Fibroblast of lung (primary cell): Measurements from ENCODE around the gene MRPS2. TPM values are rescaled to one million over a fixed set of nuclear protein-coding genes. Genes with fewer than 3 reads are reported as not detected.

Source experiments
- DNase-seq, 2 donors: peaks; one replicate each; pipeline versions ENCODE4 v3.0.0 to v3.0.0-alpha.2; 2010; ENCODE audit warnings: low read depth in 2 of 2
- H2AFZ ChIP-seq: 2 replicates; pipeline ENCODE4 v1.5.1; 2012; ENCODE audit warnings: low read length, control low read depth, inconsistent platforms
- H3K27ac ChIP-seq: 2 replicates; pipeline ENCODE4 v1.5.1; 2011; ENCODE audit warnings: low read length, control low read depth; ENCODE audit not compliant: insufficient read depth
- H3K27me3 ChIP-seq: 2 replicates; pipeline ENCODE4 v1.5.1; 2011; ENCODE audit warnings: mild to moderate bottlenecking, low read length; ENCODE audit not compliant: control insufficient read depth, insufficient read depth
- H3K36me3 ChIP-seq: 2 replicates; pipeline ENCODE4 v1.5.1; 2011; ENCODE audit warnings: low read length; ENCODE audit not compliant: control insufficient read depth, insufficient read depth
- H3K4me1 ChIP-seq: 2 replicates; pipeline ENCODE4 v1.5.1; 2011; ENCODE audit warnings: low read length; ENCODE audit not compliant: control insufficient read depth, insufficient read depth; ENCODE audit errors: extremely low read depth
- H3K4me2 ChIP-seq: 2 replicates; pipeline ENCODE4 v1.5.1; 2011; ENCODE audit warnings: low read length, control low read depth; ENCODE audit not compliant: insufficient read depth; ENCODE audit errors: extremely low read depth
- H3K4me3 ChIP-seq, 4 experiments: fragments of 200-600 bp in 1 of 4; sonication (generic) in 1 of 4; replicated peaks in 1 of 4; 2 replicates each; pipeline ENCODE4 v1.5.1; 2011 to 2016; ENCODE audit warnings: low read length in 4 of 4, low read depth in 3 of 4, mild to moderate bottlenecking in 3 of 4, control low read depth in 2 of 4, inconsistent platforms in 1 of 4, mixed read lengths in 1 of 4; ENCODE audit not compliant: insufficient read depth in 1 of 4; ENCODE audit errors: control extremely low read depth in 1 of 4
- H3K79me2 ChIP-seq: 2 replicates; pipeline ENCODE4 v1.5.1; 2012; ENCODE audit warnings: mild to moderate bottlenecking, low read length, inconsistent platforms; ENCODE audit not compliant: control insufficient read depth, insufficient read depth
- H3K9ac ChIP-seq: 2 replicates; pipeline ENCODE4 v1.5.1; 2011; ENCODE audit warnings: mild to moderate bottlenecking, low read length, control low read depth; ENCODE audit not compliant: insufficient read depth
- H3K9me3 ChIP-seq: 2 replicates; pipeline ENCODE4 v1.5.1; 2012; ENCODE audit warnings: low read depth, low read length; ENCODE audit not compliant: control insufficient read depth, insufficient read depth
- H4K20me1 ChIP-seq: 2 replicates; pipeline ENCODE4 v1.5.1; 2011; ENCODE audit warnings: low read length; ENCODE audit not compliant: control insufficient read depth, insufficient read depth; ENCODE audit errors: extremely low read depth
- EZH2 ChIP-seq: IDR thresholded peaks from 2 replicates; pipeline ENCODE4 v1.5.1; 2012; ENCODE audit warnings: low read length, control low read depth, mild to moderate bottlenecking; ENCODE audit errors: missing control alignments
- polyA plus RNA-seq, 2 donors: library from polyadenylated mRNA; depleted of rRNA in 1 of 2; stranded (reverse) in 1 of 2; unstranded in 1 of 2; fragments of >200 nt; gene quantifications; 2 replicates each; pipeline ENCODE4 v1.2.1, GENCODE V29; 2011 to 2012; ENCODE audit warnings: missing spikeins in 1 of 2
- total RNA-seq: library from RNA; depleted of rRNA; stranded (reverse); fragments of >200 nt; gene quantifications from 2 replicates; pipeline ENCODE4 v1.2.1, GENCODE V29; 2014
- TF ChIP-seq, protein P1 (sequence below), 2 donors: IDR thresholded peaks in 1 of 2; conservative IDR thresholded peaks in 1 of 2; 1 replicate in 1 of 2; 2 replicates in 1 of 2; pipeline ENCODE4 v1.5.1; 2011 to 2012; ENCODE audit warnings: low read length in 2 of 2, control low read depth in 1 of 2, inconsistent platforms in 1 of 2, low read depth in 1 of 2, mild to moderate bottlenecking in 1 of 2

Gene MRPS2
- total and polyA plus RNA-seq, 2 donors (not counting 1 experiment from before 2014, with no cell fraction given) = 10.4 to 43.6 TPM

DNA sequence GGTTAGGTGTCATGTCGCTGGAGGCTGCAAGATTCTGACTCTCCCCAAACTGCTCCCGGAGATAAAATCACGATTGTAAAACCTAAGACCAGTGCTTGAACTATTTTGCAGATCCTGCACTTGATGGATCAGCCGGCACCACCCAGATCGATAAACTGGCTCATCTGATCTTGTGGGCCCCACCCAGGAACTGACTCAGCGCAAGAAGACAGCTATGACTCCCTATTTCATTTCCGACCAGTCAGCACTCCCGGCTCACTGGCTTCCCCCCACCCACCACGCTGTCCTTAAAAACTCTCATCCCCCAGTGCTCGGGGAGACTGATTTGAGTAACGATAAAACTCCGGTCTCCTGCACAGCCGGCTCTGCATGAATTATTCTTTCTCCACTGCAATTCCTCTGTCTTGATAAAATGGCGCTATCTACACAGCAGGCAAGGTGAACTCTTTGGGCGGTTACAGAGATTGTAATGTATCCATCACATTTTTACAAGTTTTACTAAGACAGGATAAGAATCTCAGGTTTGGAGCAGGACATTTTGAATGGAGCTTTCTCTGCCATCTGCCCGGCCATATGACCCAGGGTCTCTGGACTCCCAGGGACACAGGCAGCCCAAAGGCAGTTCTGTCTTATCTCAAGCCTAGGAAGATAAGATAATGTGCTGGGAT lies 31.5 kb upstream of the MRPS2 start:
- peak; percentile 46 for DNase-seq
- H3K79me2 ChIP-seq = no peaks in the 10 kb centered on the region
- H2AFZ ChIP-seq = peak overlapping the region; percentile 24
- no peaks in the 10 kb centered on the region for H3K4me1 ChIP-seq
- H4K20me1 ChIP-seq = no peaks in the 10 kb centered on the region
- peak overlapping the region; percentile 54 for H3K4me2 ChIP-seq
- no peak overlapping the region for H3K27ac ChIP-seq
- H3K9me3 ChIP-seq = no peaks in the 10 kb centered on the region
- H3K27me3 ChIP-seq = no peaks in the 10 kb centered on the region
- H3K4me3 ChIP-seq = peak overlapping the region in 2 of 4 experiments; percentile 17 to 36
- H3K36me3 ChIP-seq = no peaks in the 10 kb centered on the region
- H3K9ac ChIP-seq = no peak overlapping the region
- TF ChIP-seq, protein P1, sequence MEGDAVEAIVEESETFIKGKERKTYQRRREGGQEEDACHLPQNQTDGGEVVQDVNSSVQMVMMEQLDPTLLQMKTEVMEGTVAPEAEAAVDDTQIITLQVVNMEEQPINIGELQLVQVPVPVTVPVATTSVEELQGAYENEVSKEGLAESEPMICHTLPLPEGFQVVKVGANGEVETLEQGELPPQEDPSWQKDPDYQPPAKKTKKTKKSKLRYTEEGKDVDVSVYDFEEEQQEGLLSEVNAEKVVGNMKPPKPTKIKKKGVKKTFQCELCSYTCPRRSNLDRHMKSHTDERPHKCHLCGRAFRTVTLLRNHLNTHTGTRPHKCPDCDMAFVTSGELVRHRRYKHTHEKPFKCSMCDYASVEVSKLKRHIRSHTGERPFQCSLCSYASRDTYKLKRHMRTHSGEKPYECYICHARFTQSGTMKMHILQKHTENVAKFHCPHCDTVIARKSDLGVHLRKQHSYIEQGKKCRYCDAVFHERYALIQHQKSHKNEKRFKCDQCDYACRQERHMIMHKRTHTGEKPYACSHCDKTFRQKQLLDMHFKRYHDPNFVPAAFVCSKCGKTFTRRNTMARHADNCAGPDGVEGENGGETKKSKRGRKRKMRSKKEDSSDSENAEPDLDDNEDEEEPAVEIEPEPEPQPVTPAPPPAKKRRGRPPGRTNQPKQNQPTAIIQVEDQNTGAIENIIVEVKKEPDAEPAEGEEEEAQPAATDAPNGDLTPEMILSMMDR (conservative IDR thresholded peaks at IDR 0.05 in 1 of 2, IDR thresholded peaks at IDR 0.05 in 1 of 2; ENCODE audit: low read depth in 1 of 2, low read length in 2 of 2) = no peak
- no peak for TF ChIP-seq EZH2

DNA sequence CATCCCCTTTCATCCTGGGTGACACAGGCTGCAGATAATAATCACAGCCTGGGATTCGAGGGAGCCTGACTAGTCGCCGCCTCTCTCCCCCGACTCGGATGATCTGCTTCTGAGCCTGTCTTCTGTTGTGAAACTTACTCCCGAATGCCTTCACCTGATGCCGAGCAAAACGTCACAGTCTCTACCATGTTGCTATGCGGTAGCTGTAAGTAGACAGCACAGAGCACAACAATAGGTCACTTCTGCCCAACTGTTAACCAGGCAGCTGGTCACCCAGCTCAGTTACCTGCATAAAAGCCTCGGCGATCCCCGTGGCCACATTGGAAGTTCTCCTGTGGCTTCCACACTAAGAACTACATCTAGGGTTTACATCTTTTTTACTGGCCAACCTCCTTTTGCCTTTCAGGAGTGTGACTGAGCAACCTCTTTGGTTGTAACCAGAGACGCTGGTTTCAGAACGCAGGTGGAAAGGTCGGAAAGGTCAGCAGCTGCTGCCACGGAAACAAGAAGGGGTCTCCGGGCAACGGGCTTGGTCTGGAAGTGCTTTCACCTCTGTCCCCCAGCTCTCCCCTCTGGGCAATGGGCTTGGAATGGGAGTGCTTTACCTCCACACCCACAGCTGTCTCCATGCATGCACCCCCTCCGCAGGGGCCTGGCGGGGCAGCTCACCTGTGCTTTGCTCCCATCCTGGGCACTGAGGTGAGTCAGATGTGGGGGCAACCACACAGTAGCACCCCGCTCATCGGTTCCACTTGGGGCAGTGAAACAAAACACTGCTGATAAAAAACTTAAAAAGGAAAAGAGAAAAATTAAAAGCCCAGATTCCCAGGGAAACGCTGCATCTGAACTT lies 28.5 kb upstream of the MRPS2 start:
- no peak overlapping the region for H3K4me2 ChIP-seq
- no peak for TF ChIP-seq EZH2
- TF ChIP-seq, protein P1 (conservative IDR thresholded peaks at IDR 0.05 in 1 of 2, IDR thresholded peaks at IDR 0.05 in 1 of 2; ENCODE audit: low read depth in 1 of 2, low read length in 2 of 2) = no peak
- H3K36me3 ChIP-seq = no peaks in the 10 kb centered on the region
- H3K4me1 ChIP-seq = no peaks in the 10 kb centered on the region
- no peak overlapping the region for H2AFZ ChIP-seq
- DNase-seq = peak in 1 of 2 donors; percentile 15
- H4K20me1 ChIP-seq = no peaks in the 10 kb centered on the region
- H3K9ac ChIP-seq = no peak overlapping the region
- no peaks in the 10 kb centered on the region for H3K9me3 ChIP-seq
- no peak overlapping the region for H3K4me3 ChIP-seq
- H3K79me2 ChIP-seq = no peaks in the 10 kb centered on the region
- H3K27me3 ChIP-seq = no peaks in the 10 kb centered on the region
- no peak overlapping the region for H3K27ac ChIP-seq

DNA sequence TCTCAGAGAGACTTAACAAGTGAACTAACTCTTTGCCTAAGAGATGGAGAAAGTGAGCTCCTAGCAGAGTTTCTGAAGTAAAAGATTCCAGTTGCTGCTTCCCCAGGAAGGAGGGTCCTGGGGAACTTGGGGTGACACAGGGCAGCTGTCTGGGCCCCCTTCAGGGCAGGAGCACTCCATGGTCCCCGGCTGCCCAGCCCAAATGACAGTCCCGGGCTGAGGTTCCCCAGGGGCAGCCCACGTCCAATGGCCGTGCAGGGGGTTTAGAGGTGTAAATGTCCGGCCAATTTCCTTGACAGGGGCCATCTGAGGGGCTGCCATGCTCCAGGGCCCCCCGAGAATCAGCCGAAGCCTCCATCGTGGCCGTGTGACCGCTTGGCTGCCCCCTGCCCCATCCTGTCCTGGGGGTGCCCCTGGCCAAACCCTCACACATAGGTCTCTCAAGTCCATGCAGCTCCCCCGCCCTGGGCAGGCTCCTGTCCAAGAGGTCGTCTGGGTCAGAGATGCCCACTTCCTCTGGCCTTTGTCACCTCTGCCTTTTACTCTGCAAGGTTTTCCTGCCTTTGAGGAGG lies 26.4 kb upstream of the MRPS2 start:
- H3K27me3 ChIP-seq = no peaks in the 10 kb centered on the region
- no peak for TF ChIP-seq EZH2
- TF ChIP-seq, protein P1 (conservative IDR thresholded peaks at IDR 0.05 in 1 of 2, IDR thresholded peaks at IDR 0.05 in 1 of 2; ENCODE audit: low read depth in 1 of 2, low read length in 2 of 2) = no peak
- no peaks in the 10 kb centered on the region for H3K9me3 ChIP-seq
- no peaks in the 10 kb centered on the region for H3K36me3 ChIP-seq
- no peak for DNase-seq
- H4K20me1 ChIP-seq = no peaks in the 10 kb centered on the region
- no peaks in the 10 kb centered on the region for H3K79me2 ChIP-seq
- no peak overlapping the region for H3K9ac ChIP-seq
- H3K4me3 ChIP-seq = no peak overlapping the region
- H3K4me2 ChIP-seq = no peak overlapping the region
- H2AFZ ChIP-seq = no peak overlapping the region
- no peak overlapping the region for H3K27ac ChIP-seq
- H3K4me1 ChIP-seq = no peaks in the 10 kb centered on the region
